Sciatic nerve (tissue), 2 donors: ENCODE data around the gene PTPMT1. TPM values are rescaled to one million over a fixed set of nuclear protein-coding genes. Genes with fewer than 3 reads are reported as not detected.
A peak's percentile ranks its signal among the peaks of the same experiment; 100 is the strongest.
"Not testable (repeated sequence)": the region's sequence is repeated elsewhere in the genome, so short reads cannot be mapped to it uniquely, and the experiment has no call there.

ENCODE experiments used
- ATAC-seq: fragments of 200-7000 bp; cut with Tn5 transposase; one replicate; pipeline ENCODE4 v1.9.1; 2020; ENCODE audit warnings: mild to moderate bottlenecking, moderate library complexity
- DNase-seq: peaks from one replicate; pipeline ENCODE4 v3.0.0-alpha.2; 2020; ENCODE audit warnings: low spot score
- intact Hi-C: fragments of 100-400 bp; cut with DNase I; formaldehyde crosslinking; loops from one replicate; pipeline ENCODE4 v1.14.2; 2022
- total RNA-seq: library from RNA; stranded (reverse); fragmentation: NEBNext Ultra II Directional; extraction: Animal tissue kit (Norgen Biotek cat#: 25700); gene quantifications from one replicate; pipeline ENCODE4 v1.2.1, GENCODE V29; 2021
- donor health status: DM: no; HTN: no; CAD: no.
- donor health status: DM: no; HTN: no; CAD: no.

PTPMT1 gene
- total RNA-seq, 1 donor from 2014 or later: 31.3 TPM

GRCh38 chr11:47539681-47540039, 25.7 kb upstream of the PTPMT1 start:
- no peak for DNase-seq
- intact Hi-C loops: no loop called here
- no peak for ATAC-seq

- ATAC-seq (no peak), DNase-seq (no peak)
- intact Hi-C loops: no loop called here
Measured at GRCh38 chr11:47541070-47541469, 24.3 kb upstream of the PTPMT1 start.

- no peak for DNase-seq
Measured at GRCh38 chr11:47545298-47545697, 20.1 kb upstream of the PTPMT1 start.

GRCh38 chr11:47546274-47546673, 19.1 kb upstream of the PTPMT1 start:
- DNase-seq, ATAC-seq, intact Hi-C loops: not testable (repeated sequence)

More at GRCh38 chr11:47545298-47545697, 20.1 kb upstream of the PTPMT1 start:
- no peak for ATAC-seq
- intact Hi-C loops: no loop called here

- intact Hi-C loops: no loop called here
- DNase-seq: no peak
Measured at GRCh38 chr11:47550288-47551047, 14.9 kb upstream of the PTPMT1 start.

GRCh38 chr11:47551086-47551485, 14.3 kb upstream of the PTPMT1 start:
- ATAC-seq: no peak
- no peak for DNase-seq
- intact Hi-C loops: no loop called here

More at GRCh38 chr11:47550288-47551047, 14.9 kb upstream of the PTPMT1 start:
- ATAC-seq: no peak

- ATAC-seq: peak; percentile 40
- intact Hi-C loops: no loop called here
- DNase-seq: peak; percentile 62
Measured at GRCh38 chr11:47552056-47552565, 13.3 kb upstream of the PTPMT1 start.

- intact Hi-C loops: no loop called here
- ATAC-seq (peak; percentile 98), DNase-seq (peak; percentile 93)
Measured at GRCh38 chr11:47552566-47553405, 12.6 kb upstream of the PTPMT1 start, which contains the start of gene CELF1. TSS of gene CELF1 (minus strand) at chr11:47553132. CDS start at chr11:47499523, 53,609 bp downstream.

- DNase-seq (no peak), ATAC-seq (no peak)
Measured at GRCh38 chr11:47553406-47553743, 12.0 kb upstream of the PTPMT1 start.

GRCh38 chr11:47557004-47557403, 8.4 kb upstream of the PTPMT1 start:
- intact Hi-C loops, ATAC-seq, DNase-seq: not testable (repeated sequence)

More at GRCh38 chr11:47553406-47553743, 12.0 kb upstream of the PTPMT1 start:
- intact Hi-C loops: no loop called here

- intact Hi-C loops: no loop called here
- ATAC-seq: no peak
- no peak for DNase-seq
Measured at GRCh38 chr11:47558695-47559094, 6.7 kb upstream of the PTPMT1 start.

- intact Hi-C loops: no loop called here
- no peak for DNase-seq
- no peak for ATAC-seq
Measured at GRCh38 chr11:47560426-47560825, 5.0 kb upstream of the PTPMT1 start.

GRCh38 chr11:47562393-47562792, 3.0 kb upstream of the PTPMT1 start:
- intact Hi-C loops, DNase-seq, ATAC-seq: not testable (repeated sequence)

- ATAC-seq, DNase-seq, intact Hi-C loops: not testable (repeated sequence)
Measured at GRCh38 chr11:47564366-47564765, 1.0 kb upstream of the PTPMT1 start.

GRCh38 chr11:47564933-47565339, 463 bp upstream of the PTPMT1 start:
- ATAC-seq (no peak), DNase-seq (no peak)
- intact Hi-C loops: no loop called here

GRCh38 chr11:47566149-47566698, 825 bp downstream of the PTPMT1 start:
- DNase-seq (no peak), ATAC-seq (no peak)
- intact Hi-C loops: no loop called here

- intact Hi-C loops: no loop called here
- no peak for ATAC-seq
Measured at GRCh38 chr11:47569646-47570045, 4.2 kb downstream of the PTPMT1 start.

GRCh38 chr11:47570651-47571356, 5.4 kb downstream of the PTPMT1 start:
- ATAC-seq (peak; percentile 47), DNase-seq (no peak)
- intact Hi-C loops: no loop called here

More at GRCh38 chr11:47569646-47570045, 4.2 kb downstream of the PTPMT1 start:
- DNase-seq: peak; percentile 26

GRCh38 chr11:47571357-47571729, 5.9 kb downstream of the PTPMT1 start:
- DNase-seq (peak; percentile 15), ATAC-seq (no peak)
- intact Hi-C loops: no loop called here
